ENCODE results near the gene CUEDC2.

The CUEDC2 gene

GRCh38 chr10:102408131-102408727 lies 24.1 kb downstream of the CUEDC2 start:
- no peak for DNase-seq

- DNase-seq = no peak
Measured at GRCh38 chr10:102407425-102408130, 24.8 kb downstream of the CUEDC2 start.

- no peak for DNase-seq
Measured at GRCh38 chr10:102406815-102407214, 25.6 kb downstream of the CUEDC2 start.

- DNase-seq = no peak
Measured at GRCh38 chr10:102405632-102406031, 26.7 kb downstream of the CUEDC2 start.

- DNase-seq = no peak
Measured at GRCh38 chr10:102405108-102405571, 27.2 kb downstream of the CUEDC2 start.

GRCh38 chr10:102404361-102405107 lies 27.8 kb downstream of the CUEDC2 start:
- no peak for DNase-seq

- DNase-seq = no peak
Measured at GRCh38 chr10:102403115-102403514, 29.3 kb downstream of the CUEDC2 start.

GRCh38 chr10:102402512-102402896 lies 29.9 kb downstream of the CUEDC2 start:
- no peak for DNase-seq

GRCh38 chr10:102401735-102402511 lies 30.5 kb downstream of the CUEDC2 start:
- no peak for DNase-seq

GRCh38 chr10:102401342-102401654 lies 31.1 kb downstream of the CUEDC2 start:
- no peak for DNase-seq

- DNase-seq = no peak
Measured at GRCh38 chr10:102400598-102401341, 31.6 kb downstream of the CUEDC2 start.

- no peak for DNase-seq
Measured at GRCh38 chr10:102400076-102400475, 32.3 kb downstream of the CUEDC2 start.

- DNase-seq = no peak
Measured at GRCh38 chr10:102399217-102400021, 33.0 kb downstream of the CUEDC2 start.

GRCh38 chr10:102398172-102399020 lies 34.0 kb downstream of the CUEDC2 start:
- DNase-seq = no peak

- no peak for DNase-seq
Measured at GRCh38 chr10:102397222-102398171, 34.9 kb downstream of the CUEDC2 start.

- DNase-seq = no peak
Measured at GRCh38 chr10:102396730-102397151, 35.6 kb downstream of the CUEDC2 start.

- DNase-seq = no peak
Measured at GRCh38 chr10:102396317-102396650, 36.1 kb downstream of the CUEDC2 start.

- DNase-seq = no peak
Measured at GRCh38 chr10:102395400-102396316, 36.7 kb downstream of the CUEDC2 start, which contains the start of gene NFKB2. Gene NFKB2, plus strand, starts transcription at chr10:102395705. Its CDS starts 255 bp downstream, at chr10:102395960.
